Neural cell (in vitro differentiated cells): ENCODE measurements around the gene KRT7.

Experiments
- EP300 ChIP-seq: fragments of 450-650 bp; conservative IDR thresholded peaks from 2 replicates; pipeline ENCODE4 v1.6.1; 2014; ENCODE audit warnings: antibody characterized with exemption, mild to moderate bottlenecking, moderate library complexity; ENCODE audit not compliant: poor library complexity, severe bottlenecking
- EZH2 ChIP-seq: fragments of 200-600, 300-800 bp; shearing (Covaris generic), sonication (generic); IDR thresholded peaks from 2 replicates; pipeline ENCODE4 v1.6.1; 2014; ENCODE audit warnings: antibody characterized with exemption, low read length, borderline replicate concordance, mild to moderate bottlenecking; ENCODE audit not compliant: insufficient read depth, poor library complexity, severe bottlenecking
- POLR2AphosphoS5 ChIP-seq: IDR thresholded peaks from 2 replicates; pipeline ENCODE4 v1.6.1; 2012
- RAD21 ChIP-seq: fragments of 450-650 bp; conservative IDR thresholded peaks from 2 replicates; pipeline ENCODE4 v1.6.1; 2014; ENCODE audit warnings: antibody characterized with exemption, mild to moderate bottlenecking, moderate library complexity
- REST ChIP-seq: IDR thresholded peaks from 2 replicates; pipeline ENCODE4 v1.6.1; 2012; ENCODE audit warnings: borderline replicate concordance
- SMC3 ChIP-seq: fragments of 450-650 bp; conservative IDR thresholded peaks from 2 replicates; pipeline ENCODE4 v1.6.1; 2014; ENCODE audit warnings: antibody characterized with exemption, mild to moderate bottlenecking, moderate library complexity; ENCODE audit not compliant: poor library complexity
- TAF1 ChIP-seq: IDR thresholded peaks from 2 replicates; pipeline ENCODE4 v1.6.1; 2012; ENCODE audit warnings: low read depth
- TF ChIP-seq, protein P1 (sequence below): fragments of 450-650 bp; IDR thresholded peaks from 2 replicates; pipeline ENCODE4 v1.5.1; 2014; ENCODE audit warnings: antibody characterized with exemption, mild to moderate bottlenecking, moderate library complexity; ENCODE audit not compliant: poor library complexity, severe bottlenecking

- TF ChIP-seq EZH2 (no peak), RAD21 (no peak), REST (no peak), POLR2AphosphoS5 (no peak), TAF1 (no peak), SMC3 (no peak), EP300 (no peak)
- TF ChIP-seq, protein P1, sequence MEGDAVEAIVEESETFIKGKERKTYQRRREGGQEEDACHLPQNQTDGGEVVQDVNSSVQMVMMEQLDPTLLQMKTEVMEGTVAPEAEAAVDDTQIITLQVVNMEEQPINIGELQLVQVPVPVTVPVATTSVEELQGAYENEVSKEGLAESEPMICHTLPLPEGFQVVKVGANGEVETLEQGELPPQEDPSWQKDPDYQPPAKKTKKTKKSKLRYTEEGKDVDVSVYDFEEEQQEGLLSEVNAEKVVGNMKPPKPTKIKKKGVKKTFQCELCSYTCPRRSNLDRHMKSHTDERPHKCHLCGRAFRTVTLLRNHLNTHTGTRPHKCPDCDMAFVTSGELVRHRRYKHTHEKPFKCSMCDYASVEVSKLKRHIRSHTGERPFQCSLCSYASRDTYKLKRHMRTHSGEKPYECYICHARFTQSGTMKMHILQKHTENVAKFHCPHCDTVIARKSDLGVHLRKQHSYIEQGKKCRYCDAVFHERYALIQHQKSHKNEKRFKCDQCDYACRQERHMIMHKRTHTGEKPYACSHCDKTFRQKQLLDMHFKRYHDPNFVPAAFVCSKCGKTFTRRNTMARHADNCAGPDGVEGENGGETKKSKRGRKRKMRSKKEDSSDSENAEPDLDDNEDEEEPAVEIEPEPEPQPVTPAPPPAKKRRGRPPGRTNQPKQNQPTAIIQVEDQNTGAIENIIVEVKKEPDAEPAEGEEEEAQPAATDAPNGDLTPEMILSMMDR, result no peak
Observed at GRCh38 chr12:52268212-52268611, 35.2 kb downstream of the KRT7 start.
